GM23338 (cell line): ENCODE results near the gene NUDT15. TPM values are rescaled to one million over a fixed set of nuclear protein-coding genes. Genes with fewer than 3 reads are reported as not detected.

ENCODE experiments used
- ATAC-seq: fragments of 200-7000 bp; cut with Tn5 transposase; 3 replicates; pipeline ENCODE4 v1.9.1; 2020
- DNase-seq: peaks from one replicate; pipeline ENCODE4 v3.0.0-alpha.2; 2015; ENCODE audit warnings: low spot score
- H2AFZ ChIP-seq: fragments of 200-600 bp; sonication (generic); 2 replicates; pipeline ENCODE4 v1.8.0; 2016; ENCODE audit warnings: antibody characterized with exemption, mild to moderate bottlenecking, moderate library complexity
- H3F3A ChIP-seq: fragments of 200-600 bp; sonication (generic); replicated peaks from 2 replicates; pipeline ENCODE4 v1.8.0; 2017; ENCODE audit warnings: antibody characterized with exemption, mixed run types, low read depth
- H3K27ac ChIP-seq: fragments of 200-600 bp; sonication (generic); 2 replicates; pipeline ENCODE4 v1.6.1; 2016; ENCODE audit warnings: low read depth
- H3K27me3 ChIP-seq: fragments of 200-600 bp; sonication (generic); 2 replicates; pipeline ENCODE4 v1.8.0; 2016; ENCODE audit warnings: mild to moderate bottlenecking, mixed run types, moderate library complexity; ENCODE audit not compliant: insufficient read depth
- H3K36me3 ChIP-seq: fragments of 200-600 bp; sonication (generic); 2 replicates; pipeline ENCODE4 v1.8.0; 2016; ENCODE audit warnings: mild to moderate bottlenecking; ENCODE audit not compliant: insufficient read depth
- H3K4me1 ChIP-seq: fragments of 200-600 bp; sonication (generic); 2 replicates; pipeline ENCODE4 v1.8.0; 2016; ENCODE audit warnings: mild to moderate bottlenecking, moderate library complexity; ENCODE audit not compliant: insufficient read depth
- H3K4me2 ChIP-seq: fragments of 200-600 bp; sonication (generic); 2 replicates; pipeline ENCODE4 v1.7.1; 2017; ENCODE audit warnings: mixed run types
- H3K4me3 ChIP-seq: fragments of 200-600 bp; sonication (generic); 2 replicates; pipeline ENCODE4 v1.6.1; 2016; ENCODE audit warnings: mixed run types
- H3K79me2 ChIP-seq: fragments of 200-600 bp; sonication (generic); replicated peaks from 2 replicates; pipeline ENCODE4 v1.8.0; 2017; ENCODE audit warnings: mild to moderate bottlenecking; ENCODE audit not compliant: insufficient read depth
- H3K9me2 ChIP-seq: fragments of 200-600 bp; sonication (generic); 2 replicates; pipeline ENCODE4 v1.8.0; 2017; ENCODE audit not compliant: insufficient read depth
- H4K20me1 ChIP-seq: fragments of 200-600 bp; sonication (generic); replicated peaks from 2 replicates; pipeline ENCODE4 v1.8.0; 2017; ENCODE audit warnings: mild to moderate bottlenecking; ENCODE audit not compliant: insufficient read depth
- H3K27ac Mint-ChIP-seq: 2 replicates; pipeline ENCODE4 v1.8.0; 2020; ENCODE audit warnings: inconsistent platforms, mild to moderate bottlenecking, moderate library complexity, mixed read lengths
- H3K27me3 Mint-ChIP-seq: 3 replicates; pipeline ENCODE4 v1.8.0; 2022; ENCODE audit warnings: low read depth, mild to moderate bottlenecking, moderate library complexity, mixed read lengths, inconsistent platforms; ENCODE audit not compliant: insufficient read depth, poor library complexity
- H3K36me3 Mint-ChIP-seq: 3 replicates; pipeline ENCODE4 v1.8.0; 2021; ENCODE audit warnings: low read depth, mild to moderate bottlenecking, inconsistent platforms, moderate library complexity, mixed read lengths
- H3K4me1 Mint-ChIP-seq: 3 replicates; pipeline ENCODE4 v1.8.0; 2020; ENCODE audit warnings: mild to moderate bottlenecking, inconsistent platforms, mixed read lengths
- H3K4me3 Mint-ChIP-seq: 3 replicates; pipeline ENCODE4 v1.8.0; 2021; ENCODE audit warnings: moderate library complexity, mild to moderate bottlenecking, inconsistent platforms, mixed read lengths
- H3K9me3 Mint-ChIP-seq: 3 replicates; pipeline ENCODE4 v1.8.0; 2020; ENCODE audit warnings: moderate library complexity, mild to moderate bottlenecking, inconsistent platforms, mixed read lengths
- CREB1 ChIP-seq: fragments of 250-450 bp; sonication (Bioruptor Pico); IDR thresholded peaks from 2 replicates; pipeline ENCODE4 v1.5.0; 2020; ENCODE audit warnings: low read depth, mild to moderate bottlenecking, moderate library complexity
- CTCF ChIP-seq, 2 experiments: fragments of 200-600 bp in 1 of 2; sonication (generic) in 1 of 2; conservative IDR thresholded peaks; 2 replicates each; pipeline versions ENCODE4 v1.5.1 to v1.6.1; 2016 to 2017; ENCODE audit warnings: antibody characterized with exemption in 2 of 2, low read depth in 2 of 2, mild to moderate bottlenecking in 2 of 2, moderate library complexity in 1 of 2
- EZH2 ChIP-seq: fragments of 200-600 bp; sonication (generic); IDR thresholded peaks from one replicate; pipeline ENCODE4 v1.8.0; 2017; ENCODE audit warnings: antibody characterized with exemption, mild to moderate bottlenecking, low read depth; ENCODE audit not compliant: unreplicated experiment
- EZH2phosphoT487 ChIP-seq: fragments of 200-600 bp; sonication (generic); IDR thresholded peaks from one replicate; pipeline ENCODE4 v1.8.1; 2018; ENCODE audit warnings: antibody characterized with exemption; ENCODE audit not compliant: unreplicated experiment
- JUNB ChIP-seq: IDR thresholded peaks from one replicate; pipeline ENCODE4 v1.6.1; 2016; ENCODE audit warnings: antibody characterized with exemption; ENCODE audit not compliant: unreplicated experiment
- NANOG ChIP-seq: IDR thresholded peaks from 2 replicates; pipeline ENCODE4 v1.6.1; 2016; ENCODE audit warnings: antibody characterized with exemption, borderline replicate concordance
- POLR2AphosphoS5 ChIP-seq: IDR thresholded peaks from 2 replicates; pipeline ENCODE4 v1.6.1; 2016; ENCODE audit warnings: antibody characterized with exemption, low read depth
- STAT1 ChIP-seq: IDR thresholded peaks from one replicate; pipeline ENCODE4 v1.6.1; 2016; ENCODE audit warnings: antibody characterized with exemption; ENCODE audit not compliant: unreplicated experiment
- ZNF114 ChIP-seq: fragments of 250-450 bp; sonication (Bioruptor Pico); IDR thresholded peaks from 2 replicates; pipeline ENCODE4 v1.5.0; 2020; ENCODE audit warnings: mild to moderate bottlenecking, moderate library complexity
- ZNF331 ChIP-seq: fragments of 250-450 bp; sonication (Bioruptor Pico); IDR thresholded peaks from 2 replicates; pipeline ENCODE4 v1.5.0; 2020; ENCODE audit warnings: low read depth, mild to moderate bottlenecking, moderate library complexity
- ZNF462 ChIP-seq: fragments of 250-450 bp; sonication (Bioruptor Pico); IDR thresholded peaks from 2 replicates; pipeline ENCODE4 v1.5.0; 2020; ENCODE audit warnings: mild to moderate bottlenecking, moderate library complexity
- polyA plus RNA-seq: library from polyadenylated mRNA; unstranded; fragments of >200 nt; fragmentation: Nextera tagmentation; extraction: Ambion mirVana; gene quantifications from 2 replicates; pipeline ENCODE4 v1.2.1, GENCODE V29; 2016
- total RNA-seq: library from RNA; depleted of rRNA; stranded (reverse); fragments of >200 nt; shearing (Covaris generic); gene quantifications from 2 replicates; pipeline ENCODE4 v1.2.3, GENCODE V29; 2014
- TF ChIP-seq, protein P1 (sequence below): IDR thresholded peaks from 2 replicates; pipeline ENCODE4 v1.6.1; 2016; ENCODE audit warnings: antibody characterized with exemption
- TF ChIP-seq, protein P2 (sequence below): IDR thresholded peaks from one replicate; pipeline ENCODE4 v1.6.1; 2018; ENCODE audit warnings: antibody characterized with exemption; ENCODE audit not compliant: unreplicated experiment

NUDT15 gene
- total and polyA plus RNA-seq, 2 experiments from 2014 or later = 59.3 TPM

DNA sequence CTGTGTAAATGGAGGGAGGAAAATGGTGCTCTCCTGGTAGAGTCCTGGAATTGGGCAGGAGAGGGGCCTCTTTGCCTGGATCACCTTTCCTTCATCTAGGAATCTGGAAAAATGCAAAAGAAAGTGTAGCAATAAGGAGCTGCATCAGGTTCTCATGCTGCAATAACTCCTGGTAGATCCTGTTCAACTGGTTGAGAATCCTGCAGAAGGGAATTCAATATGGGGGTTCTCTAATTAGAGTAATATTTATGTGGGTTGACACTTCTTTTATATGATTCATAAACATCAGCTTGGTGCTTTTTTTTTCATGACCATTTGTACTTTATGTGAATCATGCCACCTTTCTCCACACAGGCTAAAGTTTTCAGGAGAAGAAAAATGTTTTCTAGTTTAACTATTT is 9.5 kb upstream of the NUDT15 start:
- Mint-ChIP-seq H3K9me3 (peaks cover 35% of the 10 kb centered on the region), H3K4me1 (no peaks in the 10 kb centered on the region), H3K27ac (no peak overlapping the region), H3K4me3 (no peak overlapping the region), H3K27me3 (peaks cover 4% of the 10 kb centered on the region), H3K36me3 (peaks cover 33% of the 10 kb centered on the region)
- H4K20me1 ChIP-seq = no peaks in the 10 kb centered on the region
- no peak overlapping the region for H2AFZ ChIP-seq
- H3K27me3 ChIP-seq = no peaks in the 10 kb centered on the region
- no peaks in the 10 kb centered on the region for H3K9me2 ChIP-seq
- no peaks in the 10 kb centered on the region for H3K4me1 ChIP-seq
- peaks cover 6% of the 10 kb centered on the region for H3K36me3 ChIP-seq
- no peak overlapping the region for H3K4me2 ChIP-seq
- H3F3A ChIP-seq = no peaks in the 10 kb centered on the region
- no peak overlapping the region for H3K4me3 ChIP-seq
- TF ChIP-seq, protein P1, sequence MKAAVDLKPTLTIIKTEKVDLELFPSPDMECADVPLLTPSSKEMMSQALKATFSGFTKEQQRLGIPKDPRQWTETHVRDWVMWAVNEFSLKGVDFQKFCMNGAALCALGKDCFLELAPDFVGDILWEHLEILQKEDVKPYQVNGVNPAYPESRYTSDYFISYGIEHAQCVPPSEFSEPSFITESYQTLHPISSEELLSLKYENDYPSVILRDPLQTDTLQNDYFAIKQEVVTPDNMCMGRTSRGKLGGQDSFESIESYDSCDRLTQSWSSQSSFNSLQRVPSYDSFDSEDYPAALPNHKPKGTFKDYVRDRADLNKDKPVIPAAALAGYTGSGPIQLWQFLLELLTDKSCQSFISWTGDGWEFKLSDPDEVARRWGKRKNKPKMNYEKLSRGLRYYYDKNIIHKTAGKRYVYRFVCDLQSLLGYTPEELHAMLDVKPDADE = no peak
- TF ChIP-seq CREB1 (CRISPR knock-in tag) = no peak
- TF ChIP-seq ZNF114 (CRISPR knock-in tag) = no peak
- no peak for TF ChIP-seq EZH2
- TF ChIP-seq EZH2phosphoT487 = no peak
- no peak for TF ChIP-seq POLR2AphosphoS5
- TF ChIP-seq JUNB = no peak
- TF ChIP-seq ZNF462 = no peak
- no peak for TF ChIP-seq CTCF (conservative IDR thresholded peaks at IDR 0.05; ENCODE audit: low read depth in 2 of 2)
- no peak for TF ChIP-seq STAT1
- TF ChIP-seq, protein P2, sequence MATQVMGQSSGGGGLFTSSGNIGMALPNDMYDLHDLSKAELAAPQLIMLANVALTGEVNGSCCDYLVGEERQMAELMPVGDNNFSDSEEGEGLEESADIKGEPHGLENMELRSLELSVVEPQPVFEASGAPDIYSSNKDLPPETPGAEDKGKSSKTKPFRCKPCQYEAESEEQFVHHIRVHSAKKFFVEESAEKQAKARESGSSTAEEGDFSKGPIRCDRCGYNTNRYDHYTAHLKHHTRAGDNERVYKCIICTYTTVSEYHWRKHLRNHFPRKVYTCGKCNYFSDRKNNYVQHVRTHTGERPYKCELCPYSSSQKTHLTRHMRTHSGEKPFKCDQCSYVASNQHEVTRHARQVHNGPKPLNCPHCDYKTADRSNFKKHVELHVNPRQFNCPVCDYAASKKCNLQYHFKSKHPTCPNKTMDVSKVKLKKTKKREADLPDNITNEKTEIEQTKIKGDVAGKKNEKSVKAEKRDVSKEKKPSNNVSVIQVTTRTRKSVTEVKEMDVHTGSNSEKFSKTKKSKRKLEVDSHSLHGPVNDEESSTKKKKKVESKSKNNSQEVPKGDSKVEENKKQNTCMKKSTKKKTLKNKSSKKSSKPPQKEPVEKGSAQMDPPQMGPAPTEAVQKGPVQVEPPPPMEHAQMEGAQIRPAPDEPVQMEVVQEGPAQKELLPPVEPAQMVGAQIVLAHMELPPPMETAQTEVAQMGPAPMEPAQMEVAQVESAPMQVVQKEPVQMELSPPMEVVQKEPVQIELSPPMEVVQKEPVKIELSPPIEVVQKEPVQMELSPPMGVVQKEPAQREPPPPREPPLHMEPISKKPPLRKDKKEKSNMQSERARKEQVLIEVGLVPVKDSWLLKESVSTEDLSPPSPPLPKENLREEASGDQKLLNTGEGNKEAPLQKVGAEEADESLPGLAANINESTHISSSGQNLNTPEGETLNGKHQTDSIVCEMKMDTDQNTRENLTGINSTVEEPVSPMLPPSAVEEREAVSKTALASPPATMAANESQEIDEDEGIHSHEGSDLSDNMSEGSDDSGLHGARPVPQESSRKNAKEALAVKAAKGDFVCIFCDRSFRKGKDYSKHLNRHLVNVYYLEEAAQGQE = no peak
- TF ChIP-seq NANOG = no peak
- no peak for TF ChIP-seq ZNF331 (CRISPR knock-in tag)
- DNase-seq (no peak), ATAC-seq (no peak)
- H3K27ac ChIP-seq = no peak overlapping the region
- H3K79me2 ChIP-seq = no peaks in the 10 kb centered on the region
